GM12865 (cell line): ENCODE results near the gene MKNK2.
A peak's percentile ranks its signal among the peaks of the same experiment; 100 is the strongest.

Source experiments
- DNase-seq: peaks from one replicate; pipeline ENCODE4 v3.0.0; 2010; ENCODE audit warnings: low read depth
- H3K4me3 ChIP-seq: 2 replicates; pipeline ENCODE4 v1.5.1; 2011; ENCODE audit warnings: mild to moderate bottlenecking, low read depth, low read length, control low read depth
- TF ChIP-seq, protein P1 (sequence below): IDR thresholded peaks from 2 replicates; pipeline ENCODE4 v1.5.1; 2011; ENCODE audit warnings: low read length, control low read depth, low read depth, inconsistent platforms; ENCODE audit not compliant: insufficient read depth; ENCODE audit errors: missing control alignments

Gene MKNK2

DNA sequence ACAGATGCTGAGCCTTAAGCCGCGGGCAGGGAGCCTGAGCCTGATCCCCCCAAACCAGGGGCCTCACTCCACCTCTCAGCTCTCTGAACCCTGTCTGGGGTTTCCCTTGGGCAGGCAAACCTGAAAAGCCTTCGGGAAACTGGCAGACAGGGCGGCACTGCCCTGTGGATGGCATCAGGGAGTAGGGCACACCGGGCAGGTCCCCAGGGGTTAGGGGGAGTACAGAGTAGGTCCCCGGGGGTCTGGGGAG lies 9.7 kb downstream of the MKNK2 start:
- TF ChIP-seq, protein P1, sequence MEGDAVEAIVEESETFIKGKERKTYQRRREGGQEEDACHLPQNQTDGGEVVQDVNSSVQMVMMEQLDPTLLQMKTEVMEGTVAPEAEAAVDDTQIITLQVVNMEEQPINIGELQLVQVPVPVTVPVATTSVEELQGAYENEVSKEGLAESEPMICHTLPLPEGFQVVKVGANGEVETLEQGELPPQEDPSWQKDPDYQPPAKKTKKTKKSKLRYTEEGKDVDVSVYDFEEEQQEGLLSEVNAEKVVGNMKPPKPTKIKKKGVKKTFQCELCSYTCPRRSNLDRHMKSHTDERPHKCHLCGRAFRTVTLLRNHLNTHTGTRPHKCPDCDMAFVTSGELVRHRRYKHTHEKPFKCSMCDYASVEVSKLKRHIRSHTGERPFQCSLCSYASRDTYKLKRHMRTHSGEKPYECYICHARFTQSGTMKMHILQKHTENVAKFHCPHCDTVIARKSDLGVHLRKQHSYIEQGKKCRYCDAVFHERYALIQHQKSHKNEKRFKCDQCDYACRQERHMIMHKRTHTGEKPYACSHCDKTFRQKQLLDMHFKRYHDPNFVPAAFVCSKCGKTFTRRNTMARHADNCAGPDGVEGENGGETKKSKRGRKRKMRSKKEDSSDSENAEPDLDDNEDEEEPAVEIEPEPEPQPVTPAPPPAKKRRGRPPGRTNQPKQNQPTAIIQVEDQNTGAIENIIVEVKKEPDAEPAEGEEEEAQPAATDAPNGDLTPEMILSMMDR: no peak
- peak overlapping the region; percentile 42 for H3K4me3 ChIP-seq
- no peak for DNase-seq

DNA sequence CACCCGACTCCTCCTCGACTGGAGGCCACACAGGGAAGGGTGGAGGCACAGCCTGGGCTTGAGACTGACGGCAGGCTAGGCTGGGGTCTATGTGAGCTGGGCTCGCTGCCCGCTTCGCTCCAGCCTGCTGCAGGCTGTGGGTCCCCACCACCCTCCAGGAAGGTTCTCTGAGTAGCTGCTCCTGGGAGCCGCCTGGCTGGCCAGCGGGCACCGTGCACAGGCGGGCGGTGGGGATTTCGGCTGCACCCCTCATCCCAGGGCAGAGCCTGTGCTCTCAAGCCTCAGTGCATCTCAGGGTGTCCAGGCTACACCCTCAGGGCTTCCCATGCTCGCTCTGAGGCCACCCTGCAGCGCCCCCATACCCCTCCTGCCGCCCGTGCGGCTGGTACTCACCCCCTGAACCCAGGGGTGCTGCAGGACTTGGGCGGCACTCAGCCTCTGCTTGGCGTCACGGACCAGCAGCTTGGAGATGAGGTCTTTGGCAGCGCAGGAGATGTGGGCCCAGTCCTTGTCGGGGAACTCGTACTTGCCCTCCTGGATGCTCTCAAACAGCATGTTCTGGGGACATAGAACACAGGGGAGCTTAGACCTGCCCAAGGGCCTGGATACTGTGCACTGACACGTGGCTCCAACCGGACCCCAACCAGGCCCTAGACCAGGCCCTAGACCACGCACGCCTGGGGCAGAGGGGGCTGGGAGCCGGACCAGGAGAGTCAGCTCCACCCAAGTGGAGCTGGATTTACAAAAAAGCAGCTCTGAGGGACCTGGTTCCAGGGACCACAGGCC lies 10.2 kb downstream of the MKNK2 start:
- TF ChIP-seq, protein P1: no peak
- peak; percentile 19 for DNase-seq
- H3K4me3 ChIP-seq: peak overlapping the region; percentile 42

DNA sequence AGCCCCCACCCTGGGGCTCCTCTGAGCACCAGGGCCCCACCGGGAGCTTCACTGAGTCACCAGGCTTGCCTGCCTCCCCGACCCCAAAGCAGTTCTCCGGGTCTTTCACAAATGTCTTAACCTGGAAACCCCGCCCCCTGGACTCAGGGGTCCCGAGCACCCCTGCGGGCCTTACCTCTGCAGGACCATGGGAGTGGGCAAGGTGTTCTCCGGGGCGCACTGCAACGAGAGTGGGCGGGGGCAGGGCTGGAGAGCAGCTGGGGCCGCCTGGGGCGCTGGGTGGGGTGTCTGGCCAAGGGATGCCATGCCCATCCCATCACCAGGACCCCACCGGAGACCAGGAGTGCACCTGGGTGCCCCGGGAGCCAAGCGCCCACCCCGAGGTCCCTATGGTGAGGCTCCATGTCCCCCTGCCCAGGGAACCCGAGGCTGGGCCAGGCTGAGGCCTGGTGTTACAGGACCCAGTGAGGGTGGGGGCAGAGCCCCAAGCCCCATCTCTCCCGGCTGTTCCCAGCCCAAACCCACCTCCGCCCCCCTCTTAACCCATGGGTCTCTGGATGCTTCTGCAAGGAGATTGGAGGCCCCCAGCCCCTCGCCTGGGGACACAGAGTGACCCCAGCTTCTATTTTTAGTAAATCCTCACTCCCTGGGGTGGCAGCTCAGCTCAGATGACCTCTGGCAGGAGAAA lies 10.9 kb downstream of the MKNK2 start:
- peak; percentile 14 for DNase-seq
- no peak overlapping the region for H3K4me3 ChIP-seq
- TF ChIP-seq, protein P1: no peak

DNA sequence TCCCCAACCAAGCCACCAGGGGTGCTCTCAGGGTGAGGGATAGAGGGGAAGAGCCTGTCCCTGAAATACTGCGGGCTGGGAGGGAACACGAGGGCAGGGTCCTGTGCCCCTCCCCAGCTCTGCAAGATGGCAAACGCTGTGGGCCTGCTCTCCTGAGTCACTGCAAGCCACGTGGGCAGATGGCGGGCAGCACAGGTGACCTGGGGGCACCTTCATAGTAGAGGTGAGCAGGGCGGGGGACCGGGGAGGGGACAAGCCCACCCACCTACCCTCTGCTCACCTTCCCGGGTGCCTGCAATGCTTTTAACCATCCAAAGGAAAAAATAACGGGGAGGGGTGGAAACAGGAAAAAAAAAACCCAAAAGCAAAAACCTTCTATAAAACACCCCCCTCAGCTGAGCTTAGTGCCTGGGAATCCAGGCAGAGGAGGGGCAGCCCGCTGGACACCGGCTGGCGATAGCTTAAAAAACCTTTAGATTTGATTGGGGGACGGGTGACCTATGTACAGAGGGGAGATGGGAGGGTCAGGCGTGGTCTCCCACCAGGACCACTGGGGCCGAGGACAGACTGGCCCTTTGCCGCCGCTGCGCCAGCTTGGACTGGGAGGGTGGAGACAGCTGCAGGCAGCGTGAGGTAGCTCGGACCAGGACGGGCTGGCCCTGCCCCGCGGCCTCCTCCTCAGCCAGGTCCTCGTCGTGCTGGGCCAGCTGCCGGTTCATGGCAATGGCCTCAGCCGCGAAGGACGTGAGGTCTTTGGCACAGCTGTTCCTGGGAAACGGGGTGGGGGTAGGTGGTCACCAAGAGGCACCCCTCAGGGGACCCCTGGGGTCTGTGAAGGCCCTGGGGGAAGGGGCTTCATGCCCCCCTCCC lies 11.7 kb downstream of the MKNK2 start:
- DNase-seq: peak; percentile 10
- H3K4me3 ChIP-seq: no peak overlapping the region
- TF ChIP-seq, protein P1: no peak

DNA sequence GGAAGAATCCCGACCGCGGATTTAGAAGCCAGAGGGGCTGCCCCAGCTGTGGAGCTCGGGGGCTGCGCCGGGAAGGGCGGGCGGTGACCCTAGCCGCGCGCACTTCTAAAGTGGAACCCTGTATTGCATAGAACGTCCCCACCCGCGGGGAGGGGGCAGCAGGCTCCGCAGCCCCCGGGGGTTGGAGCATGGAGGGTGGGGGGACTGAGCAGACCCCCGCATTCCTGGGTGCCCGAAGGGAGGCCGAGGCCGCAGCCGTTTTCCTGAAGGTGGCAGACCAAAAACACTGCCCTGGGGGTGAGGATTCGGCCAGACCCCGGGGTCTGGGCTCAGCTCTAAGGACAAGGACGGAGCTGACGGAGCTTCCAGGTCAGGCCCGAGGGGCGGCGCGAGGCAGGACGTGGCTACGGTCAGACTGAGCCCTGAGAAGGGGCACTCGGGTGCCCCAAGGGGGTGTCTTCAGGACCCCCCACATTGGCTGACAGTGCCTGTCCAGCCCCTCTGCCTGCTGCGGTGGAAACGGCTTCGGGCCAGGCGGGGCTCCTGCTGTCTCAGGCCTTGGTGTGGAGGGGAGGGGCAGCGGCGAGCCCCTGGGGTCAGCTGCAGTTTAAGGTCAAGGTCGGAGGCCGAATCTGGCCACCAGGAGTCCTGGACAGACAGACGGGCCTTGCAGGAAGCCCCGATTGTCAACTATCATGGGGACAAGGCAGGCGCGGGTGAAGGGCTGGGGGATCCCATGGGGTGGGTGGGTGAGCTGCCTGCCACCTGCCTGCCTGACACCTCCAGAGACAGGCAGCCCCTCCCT lies 12.6 kb downstream of the MKNK2 start:
- TF ChIP-seq, protein P1: no peak
- DNase-seq: peak; percentile 22
- H3K4me3 ChIP-seq: no peak overlapping the region

DNA sequence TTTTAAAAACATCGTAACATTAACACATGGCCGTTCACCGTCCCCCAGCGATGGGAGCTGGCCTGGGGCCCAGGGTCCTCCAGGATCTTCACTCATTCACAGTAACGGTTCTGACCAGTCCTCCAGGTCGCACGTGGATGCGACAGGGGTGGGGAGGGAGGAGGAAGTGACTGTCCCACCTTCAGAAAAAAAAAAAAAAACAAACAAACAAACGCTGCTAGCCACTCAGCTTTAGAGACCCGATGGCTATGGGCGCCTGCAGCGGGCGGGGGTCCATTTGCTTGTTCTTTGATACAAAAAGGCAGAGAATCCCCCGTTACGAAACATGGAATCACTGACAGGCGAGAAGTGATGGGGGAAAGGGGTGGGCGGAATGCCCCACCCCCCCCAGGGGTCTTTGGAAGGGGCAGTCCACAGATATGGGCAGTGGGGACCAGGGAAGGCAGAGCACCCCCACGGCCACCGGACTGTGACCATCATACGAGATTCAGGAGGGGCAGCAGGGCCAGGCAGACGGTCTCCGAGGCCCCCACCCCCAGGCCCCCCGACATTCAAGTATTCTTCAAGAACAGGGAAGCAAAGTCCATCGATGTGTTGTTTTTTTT lies 13.3 kb downstream of the MKNK2 start:
- DNase-seq: peak; percentile 14
- no peak overlapping the region for H3K4me3 ChIP-seq
- TF ChIP-seq, protein P1: no peak
